HG02763 (cell line): ENCODE measurements around the gene DAPK2.
"Not testable (repeated sequence)": the region's sequence is repeated elsewhere in the genome, so short reads cannot be mapped to it uniquely, and the experiment has no call there.

ENCODE experiments used
- ATAC-seq: cut with Tn5 transposase; IDR thresholded peaks from one replicate; pipeline ENCODE4 v1.9.1; 2021; ENCODE audit warnings: mild to moderate bottlenecking, moderate library complexity; ENCODE audit not compliant: unreplicated experiment

DAPK2 gene

GRCh38 chr15:64046421-64047153 is at the start of gene DAPK2:
Gene DAPK2 (minus strand): TSS chr15:64046485. CDS start chr15:64040261, 6,224 bp downstream.
- peak; percentile 62 for ATAC-seq

GRCh38 chr15:64095431-64095794 is 49.1 kb upstream of the DAPK2 start:
- no peak for ATAC-seq

GRCh38 chr15:64093627-64094417 is 47.5 kb upstream of the DAPK2 start, which contains the start of gene CIAO2A:
Gene CIAO2A (minus strand): TSS chr15:64093838. CDS start chr15:64093768, 70 bp downstream.
- ATAC-seq: peak; percentile 57

GRCh38 chr15:64092864-64093626 is 46.8 kb upstream of the DAPK2 start:
- peak; percentile 24 for ATAC-seq

GRCh38 chr15:64092075-64092820 is 46.0 kb upstream of the DAPK2 start:
- no peak for ATAC-seq

GRCh38 chr15:64090527-64090926 is 44.2 kb upstream of the DAPK2 start:
- no peak for ATAC-seq

GRCh38 chr15:64089543-64090280 is 43.4 kb upstream of the DAPK2 start:
- no peak for ATAC-seq

GRCh38 chr15:64082757-64083156 is 36.5 kb upstream of the DAPK2 start:
- ATAC-seq: no peak

- ATAC-seq: not testable (repeated sequence)
These were observed 27.2 kb upstream of the DAPK2 start for GRCh38 chr15:64073496-64073895.

- no peak for ATAC-seq
These were observed 26.5 kb upstream of the DAPK2 start for GRCh38 chr15:64072812-64073211.

GRCh38 chr15:64071931-64072765 is 25.9 kb upstream of the DAPK2 start:
- no peak for ATAC-seq

GRCh38 chr15:64070965-64071851 is 24.9 kb upstream of the DAPK2 start:
- no peak for ATAC-seq

- no peak for ATAC-seq
These were observed 23.8 kb upstream of the DAPK2 start for GRCh38 chr15:64070106-64070505.

- no peak for ATAC-seq
These were observed 21.8 kb upstream of the DAPK2 start for GRCh38 chr15:64068133-64068532.

- no peak for ATAC-seq
These were observed 21.3 kb upstream of the DAPK2 start for GRCh38 chr15:64067564-64068030.

- ATAC-seq: no peak
These were observed 20.2 kb upstream of the DAPK2 start for GRCh38 chr15:64066451-64066850.

GRCh38 chr15:64060716-64061115 is 14.4 kb upstream of the DAPK2 start:
- no peak for ATAC-seq

GRCh38 chr15:64059104-64059503 is 12.8 kb upstream of the DAPK2 start:
- not testable (repeated sequence) for ATAC-seq
